ENCODE results near the gene SLFN5. TPM values are rescaled to one million over a fixed set of nuclear protein-coding genes. Genes with fewer than 3 reads are reported as not detected.
A peak's percentile ranks its signal among the peaks of the same experiment; 100 is the strongest.
"Not testable (repeated sequence)": the region's sequence is repeated elsewhere in the genome, so short reads cannot be mapped to it uniquely, and the experiment has no call there.

Gene SLFN5
- total RNA-seq, 2 experiments from 2014 or later, result 28.8 to 29.8 TPM

DNA sequence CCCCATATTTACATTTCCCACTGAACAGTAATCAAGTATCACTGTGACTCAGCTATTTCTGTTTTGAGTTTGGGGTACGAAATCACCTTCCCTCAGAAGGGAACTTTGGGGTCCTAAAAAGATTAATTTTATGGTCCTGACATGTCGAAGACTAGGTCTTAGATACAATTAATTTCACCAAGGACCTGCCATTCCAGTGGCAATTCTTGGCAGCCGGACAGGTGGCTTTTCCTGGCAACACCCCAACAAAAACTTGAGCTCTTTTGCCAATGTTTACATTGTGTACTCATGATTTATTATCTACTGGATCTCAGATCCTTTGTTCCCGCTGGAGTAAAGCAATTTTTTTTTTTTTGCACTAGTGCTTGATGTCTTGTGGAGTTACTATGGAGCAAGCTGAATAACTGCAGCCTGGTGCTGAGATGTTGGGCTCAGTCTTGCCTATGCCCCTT lies 14.4 kb downstream of the SLFN5 start:
- intact Hi-C loops (cut with DNase I, micrococcal nuclease), result no loop called here
- POLR2A ChIA-PET, result no interaction called here

DNA sequence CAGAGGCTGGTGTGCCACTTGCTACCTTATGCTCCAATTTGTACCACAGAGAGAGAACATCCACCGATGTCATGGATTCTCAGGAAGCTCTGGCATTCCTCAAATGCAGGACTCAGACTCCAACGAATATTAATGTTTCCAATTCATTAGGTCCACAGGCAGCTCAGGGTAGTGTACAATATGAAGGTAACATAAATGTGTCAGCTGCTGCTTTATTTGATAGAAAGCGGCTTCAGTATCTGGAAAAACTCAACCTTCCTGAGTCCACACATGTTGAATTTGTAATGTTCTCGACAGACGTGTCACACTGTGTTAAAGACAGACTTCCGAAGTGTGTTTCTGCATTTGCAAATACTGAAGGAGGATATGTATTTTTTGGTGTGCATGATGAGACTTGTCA lies 16.1 kb downstream of the SLFN5 start:
- Mint-ChIP-seq H3K36me3 (ENCODE audit: low read depth) (peaks cover 36% of the 10 kb centered on the region), H3K27me3 (no peaks in the 10 kb centered on the region), H3K27ac (no peak overlapping the region), H3K4me1 (peaks cover 58% of the 10 kb centered on the region), H3K4me3 (no peak overlapping the region), H3K9me3 (ENCODE audit: low read depth) (no peaks in the 10 kb centered on the region)
- intact Hi-C loops (cut with DNase I, micrococcal nuclease), result no loop called here
- ChIA-PET CTCF (interaction anchor here (0.6 kb wide), 1 partner anchor 642 kb away, joined by 3 read pairs; no protein-coding TSS in a partner anchor), POLR2A (no interaction called here)
- ATAC-seq, result no peak
- DNase-seq, result no peak

More for the DNA sequence above, 14.4 kb downstream of the SLFN5 start:
- no peak for ATAC-seq
- peaks cover 25% of the 10 kb centered on the region for H3K36me3 Mint-ChIP-seq (ENCODE audit: low read depth)
- no peak for DNase-seq
- no peaks in the 10 kb centered on the region for H3K9me3 Mint-ChIP-seq (ENCODE audit: low read depth)
- CTCF ChIA-PET, result interaction anchor here (0.5 to 1.4 kb wide), 13 partner anchors 10 to 282 kb away, joined by 3 to 8 read pairs (median 4); partner anchors contain the start of gene SLFN5
- no peaks in the 10 kb centered on the region for H3K27me3 Mint-ChIP-seq
- H3K27ac Mint-ChIP-seq, result peak overlapping the region; percentile 63
- H3K4me1 Mint-ChIP-seq, result peaks cover 68% of the 10 kb centered on the region
- no peak overlapping the region for H3K4me3 Mint-ChIP-seq

DNA sequence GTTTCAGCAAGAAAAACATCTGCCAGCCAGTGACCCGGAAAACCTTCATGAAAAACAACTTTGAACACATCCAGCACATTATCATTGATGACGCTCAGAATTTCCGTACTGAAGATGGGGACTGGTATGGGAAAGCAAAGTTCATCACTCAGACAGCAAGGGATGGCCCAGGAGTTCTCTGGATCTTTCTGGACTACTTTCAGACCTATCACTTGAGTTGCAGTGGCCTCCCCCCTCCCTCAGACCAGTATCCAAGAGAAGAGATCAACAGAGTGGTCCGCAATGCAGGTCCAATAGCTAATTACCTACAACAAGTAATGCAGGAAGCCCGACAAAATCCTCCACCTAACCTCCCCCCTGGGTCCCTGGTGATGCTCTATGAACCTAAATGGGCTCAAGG lies 22.2 kb downstream of the SLFN5 start:
- Mint-ChIP-seq H3K27me3 (no peaks in the 10 kb centered on the region), H3K9me3 (ENCODE audit: low read depth) (no peaks in the 10 kb centered on the region), H3K4me3 (no peak overlapping the region), H3K27ac (peak overlapping the region; percentile 80), H3K36me3 (ENCODE audit: low read depth) (peaks cover 38% of the 10 kb centered on the region), H3K4me1 (peaks cover 57% of the 10 kb centered on the region)
- DNase-seq (no peak), ATAC-seq (no peak)
- POLR2A ChIA-PET, result interaction anchor here (0.7 kb wide), 1 partner anchor 487 kb away, joined by 3 read pairs; no protein-coding TSS in a partner anchor
- CTCF ChIA-PET, result interaction anchor here (0.5 kb wide), 1 partner anchor 16 kb away, joined by 3 read pairs; no protein-coding TSS in a partner anchor
- intact Hi-C loops (cut with DNase I, micrococcal nuclease), result no loop called here

DNA sequence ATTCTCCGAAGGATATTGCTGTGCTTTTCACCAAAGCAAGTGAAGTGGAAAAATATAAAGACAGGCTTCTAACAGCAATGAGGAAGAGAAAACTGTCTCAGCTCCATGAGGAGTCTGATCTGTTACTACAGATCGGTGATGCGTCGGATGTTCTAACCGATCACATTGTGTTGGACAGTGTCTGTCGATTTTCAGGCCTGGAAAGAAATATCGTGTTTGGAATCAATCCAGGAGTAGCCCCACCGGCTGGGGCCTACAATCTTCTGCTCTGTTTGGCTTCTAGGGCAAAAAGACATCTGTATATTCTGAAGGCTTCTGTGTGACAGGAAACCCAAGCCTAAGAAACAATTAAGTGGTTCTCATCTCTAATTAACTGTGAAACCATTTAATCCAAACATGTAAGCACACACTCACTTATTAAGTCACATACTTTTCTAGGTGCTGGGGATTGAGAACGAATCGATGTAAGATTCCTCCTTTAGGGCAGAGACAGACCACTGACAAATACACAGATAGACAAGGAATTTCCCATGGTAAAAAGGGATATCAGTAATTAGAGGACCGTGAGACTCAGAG lies 22.8 kb downstream of the SLFN5 start:
- ChIA-PET POLR2A (interaction anchor here (0.7 kb wide), 2 partner anchors 150 to 487 kb away, joined by 3 to 4 read pairs; no protein-coding TSS in a partner anchor), CTCF (interaction anchor here (0.5 to 1.4 kb wide), 4 partner anchors 17 to 867 kb away, joined by 3 read pairs; no protein-coding TSS in a partner anchor)
- H3K9me3 Mint-ChIP-seq (ENCODE audit: low read depth), result no peaks in the 10 kb centered on the region
- no peaks in the 10 kb centered on the region for H3K27me3 Mint-ChIP-seq
- peaks cover 40% of the 10 kb centered on the region for H3K36me3 Mint-ChIP-seq (ENCODE audit: low read depth)
- H3K4me1 Mint-ChIP-seq, result peaks cover 59% of the 10 kb centered on the region
- DNase-seq (no peak), ATAC-seq (no peak)
- intact Hi-C loops (cut with DNase I, micrococcal nuclease), result no loop called here
- peak overlapping the region; percentile 8 for H3K27ac Mint-ChIP-seq
- H3K4me3 Mint-ChIP-seq, result no peak overlapping the region

DNA sequence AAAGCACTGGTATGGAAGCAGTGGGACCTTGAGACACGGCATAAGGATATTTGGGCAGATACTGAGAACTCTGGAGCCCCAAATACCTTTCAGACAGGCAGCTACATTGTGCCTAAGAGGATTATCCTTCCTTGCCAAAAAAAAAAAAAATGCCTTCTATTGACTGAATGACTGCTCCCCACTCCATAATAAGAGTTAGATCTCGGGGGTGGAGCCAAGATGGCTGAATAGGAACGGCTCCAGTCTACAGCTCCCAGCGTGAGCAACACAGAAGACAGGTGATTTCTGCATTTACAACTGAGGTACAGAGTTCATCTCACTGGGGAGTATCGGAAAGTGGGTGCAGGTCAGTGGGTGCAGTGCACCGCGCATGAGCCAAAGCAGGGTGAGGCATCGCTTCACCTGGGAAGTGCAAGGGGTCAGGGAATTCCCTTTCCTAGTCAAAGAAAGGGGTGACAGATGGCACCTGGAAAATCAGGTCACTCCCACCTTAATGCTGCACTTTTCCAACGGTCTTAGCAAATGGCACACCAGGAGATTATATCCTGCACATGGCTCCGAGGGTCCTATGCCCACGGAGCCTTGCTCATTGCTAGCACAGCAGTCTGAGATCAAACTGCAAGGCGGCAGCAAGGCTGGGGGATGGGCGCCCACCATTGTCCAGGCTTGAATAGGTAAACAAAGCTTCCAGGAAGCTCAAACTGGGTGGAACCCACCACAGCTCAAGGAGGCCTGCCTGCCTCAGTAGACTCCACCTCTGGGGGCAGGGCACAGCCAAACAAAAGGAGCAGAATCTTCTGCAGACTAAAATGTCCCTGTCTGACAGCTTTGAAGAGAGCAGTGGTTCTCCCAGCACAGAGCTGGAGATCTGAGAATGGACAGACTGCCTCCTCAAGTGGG lies 31.5 kb downstream of the SLFN5 start:
- CTCF ChIA-PET, result interaction anchor here (1.0 kb wide), 1 partner anchor 104 kb away, joined by 3 read pairs; no protein-coding TSS in a partner anchor

DNA sequence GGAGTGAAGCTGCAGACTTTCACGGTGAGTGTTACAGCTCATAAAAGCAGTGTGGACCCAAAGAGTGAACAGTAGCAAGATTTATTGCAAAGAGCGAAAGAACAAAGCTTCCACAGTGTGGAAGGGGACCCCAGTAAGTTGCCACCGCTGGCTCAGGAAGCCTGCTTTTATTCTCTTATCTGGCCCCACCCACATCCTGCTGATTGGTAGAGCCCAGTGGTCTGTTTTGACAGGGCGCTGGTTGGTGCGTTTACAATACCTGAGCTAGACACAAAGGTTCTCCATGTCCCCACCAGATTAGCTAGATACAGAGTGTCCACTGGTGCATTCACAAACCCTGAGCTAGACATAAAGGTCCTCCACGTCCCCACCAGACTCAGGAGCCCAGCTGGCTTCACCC lies 35.6 kb downstream of the SLFN5 start:
- H3K9me3 Mint-ChIP-seq (ENCODE audit: low read depth); DNase-seq; ATAC-seq; H3K27me3 Mint-ChIP-seq; intact Hi-C loops (cut with DNase I, micrococcal nuclease); H3K36me3 Mint-ChIP-seq (ENCODE audit: low read depth); H3K4me3 Mint-ChIP-seq; H3K27ac Mint-ChIP-seq; POLR2A ChIA-PET: not testable (repeated sequence)
- CTCF ChIA-PET, result interaction anchor here (1.6 kb wide), 1 partner anchor 34 kb away, joined by 3 read pairs; no protein-coding TSS in a partner anchor
- peaks cover 32% of the 10 kb centered on the region for H3K4me1 Mint-ChIP-seq

More for the DNA sequence above, 31.5 kb downstream of the SLFN5 start:
- ATAC-seq; H3K4me3 Mint-ChIP-seq; H3K9me3 Mint-ChIP-seq (ENCODE audit: low read depth); H3K27me3 Mint-ChIP-seq; H3K27ac Mint-ChIP-seq: not testable (repeated sequence)
- Mint-ChIP-seq H3K36me3 (ENCODE audit: low read depth) (peaks cover 11% of the 10 kb centered on the region), H3K4me1 (peaks cover 44% of the 10 kb centered on the region)
- peak; percentile 20 for DNase-seq
- POLR2A ChIA-PET, result interaction anchor here (0.6 kb wide), 2 partner anchors 27 to 260 kb away, joined by 3 to 10 read pairs; no protein-coding TSS in a partner anchor
- intact Hi-C loops (cut with DNase I, micrococcal nuclease), result loop anchor here in 1 of 2 experiments (5.0 kb wide), 1 partner anchor 132 kb away; the partner anchor contains the start of gene NLE1

DNA sequence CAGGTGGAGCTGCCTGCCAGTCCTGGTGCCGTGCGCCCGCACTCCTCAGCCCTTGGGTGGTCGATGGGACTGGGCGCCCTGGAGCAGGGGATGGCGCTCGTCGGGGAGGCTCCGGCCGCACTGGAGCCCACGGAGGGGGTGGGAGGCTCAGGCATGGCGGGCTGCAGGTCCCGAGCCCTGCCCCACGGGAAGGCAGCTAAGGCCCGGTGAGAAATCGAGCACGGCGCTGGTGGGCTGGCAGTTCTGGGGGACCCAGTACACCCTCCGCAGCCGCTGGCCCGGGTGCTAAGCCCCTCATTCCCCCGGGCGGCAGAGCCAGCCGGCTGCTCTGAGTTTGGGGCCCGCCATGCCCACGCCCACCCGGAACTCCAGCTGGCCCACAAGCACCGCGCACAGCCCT lies 36.0 kb downstream of the SLFN5 start:
- H3K4me1 Mint-ChIP-seq, result peaks cover 28% of the 10 kb centered on the region
- H3K9me3 Mint-ChIP-seq (ENCODE audit: low read depth); H3K27ac Mint-ChIP-seq; intact Hi-C loops (cut with DNase I, micrococcal nuclease); H3K27me3 Mint-ChIP-seq; H3K36me3 Mint-ChIP-seq (ENCODE audit: low read depth); CTCF ChIA-PET; ATAC-seq; H3K4me3 Mint-ChIP-seq; POLR2A ChIA-PET; DNase-seq: not testable (repeated sequence)

DNA sequence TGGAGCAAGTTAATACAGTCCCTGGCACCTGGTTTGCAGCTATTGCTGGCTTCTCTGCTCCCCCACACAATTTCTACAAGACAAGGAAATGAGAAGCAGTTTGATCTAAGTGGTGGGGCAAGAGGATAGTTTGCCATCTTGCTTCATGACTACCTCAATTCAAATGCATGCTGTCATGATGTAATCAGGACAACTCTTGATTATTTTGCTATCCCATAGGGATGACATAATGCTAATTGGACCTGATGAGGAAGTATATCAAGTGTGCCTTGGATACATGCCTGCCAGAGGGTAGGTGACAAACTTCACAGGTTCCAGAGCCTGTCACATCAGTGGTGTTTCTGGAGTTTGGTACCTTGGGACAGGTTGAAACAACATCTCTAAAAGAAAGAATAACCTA lies 40.9 kb downstream of the SLFN5 start:
- Mint-ChIP-seq H3K9me3 (ENCODE audit: low read depth) (peaks cover 3% of the 10 kb centered on the region), H3K36me3 (ENCODE audit: low read depth) (no peaks in the 10 kb centered on the region), H3K27me3 (no peaks in the 10 kb centered on the region), H3K4me1 (peaks cover 24% of the 10 kb centered on the region), H3K4me3 (no peak overlapping the region), H3K27ac (no peak overlapping the region)
- ATAC-seq, result no peak
- no peak for DNase-seq
- intact Hi-C loops (cut with DNase I, micrococcal nuclease), result no loop called here
- ChIA-PET POLR2A (no interaction called here), CTCF (interaction anchor here (0.7 to 4.0 kb wide), 2 partner anchors 28 to 287 kb away, joined by 4 to 29 read pairs; no protein-coding TSS in a partner anchor)

DNA sequence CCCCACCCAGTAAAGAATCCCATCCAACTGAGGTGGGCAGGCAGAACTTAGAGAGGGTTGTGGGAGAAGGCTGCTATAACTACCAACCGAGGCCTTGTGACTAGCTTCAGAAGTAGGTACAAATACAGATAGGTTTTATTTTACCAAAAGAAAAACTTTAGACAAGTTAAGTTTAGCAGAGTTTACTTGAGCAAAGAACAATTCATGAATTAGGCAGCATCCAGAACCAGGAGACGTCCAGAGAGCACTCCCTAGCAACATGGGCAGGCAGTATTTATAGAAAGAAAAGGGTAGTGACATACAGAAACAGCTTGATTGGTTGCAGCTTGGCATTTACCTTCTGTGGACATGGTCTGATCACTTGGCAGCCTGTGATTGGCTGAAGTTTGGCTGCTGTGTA lies 42.1 kb downstream of the SLFN5 start:
- intact Hi-C loops (cut with DNase I, micrococcal nuclease), result no loop called here
- Mint-ChIP-seq H3K27me3 (no peaks in the 10 kb centered on the region), H3K4me3 (no peak overlapping the region), H3K4me1 (peaks cover 31% of the 10 kb centered on the region), H3K36me3 (ENCODE audit: low read depth) (no peaks in the 10 kb centered on the region), H3K9me3 (ENCODE audit: low read depth) (peaks cover 5% of the 10 kb centered on the region), H3K27ac (no peak overlapping the region)
- POLR2A ChIA-PET, result no interaction called here
- ATAC-seq, result no peak
- CTCF ChIA-PET, result interaction anchor here (0.6 to 4.0 kb wide), 6 partner anchors 16 to 527 kb away, joined by 3 to 29 read pairs (median 3); no protein-coding TSS in a partner anchor
- no peak for DNase-seq

DNA sequence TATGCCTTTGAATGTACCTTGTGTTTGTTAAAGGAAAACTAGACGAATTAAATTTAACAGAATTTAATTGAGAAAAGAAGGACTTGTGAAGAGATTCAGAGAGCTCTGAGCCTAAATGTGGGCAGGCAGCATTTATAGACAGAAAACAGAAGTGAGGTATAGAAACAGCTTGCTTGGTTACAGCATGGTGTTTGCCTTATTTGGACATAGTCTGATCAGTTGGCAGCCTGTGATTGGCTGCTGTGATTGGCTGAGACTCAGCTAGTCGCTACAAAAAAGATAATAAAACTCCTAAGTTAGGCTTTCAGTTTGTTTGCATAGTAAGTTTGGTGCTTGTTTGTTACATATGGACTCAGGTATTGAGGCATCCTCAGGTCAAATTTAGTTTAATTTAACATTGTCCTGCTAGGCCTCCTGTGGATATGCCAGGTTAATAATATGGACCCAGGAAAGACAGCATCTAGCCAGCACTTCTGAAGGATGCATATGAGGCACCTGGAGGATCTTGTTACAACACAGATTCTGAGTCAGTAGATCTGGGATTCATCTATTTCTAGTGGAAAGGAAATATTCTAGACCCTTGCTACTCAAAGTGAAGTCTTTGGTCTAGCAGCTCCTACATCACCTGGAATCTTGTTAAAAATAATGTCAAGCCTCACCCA lies 43.4 kb downstream of the SLFN5 start:
- Mint-ChIP-seq H3K36me3 (ENCODE audit: low read depth) (no peaks in the 10 kb centered on the region), H3K27me3 (no peaks in the 10 kb centered on the region), H3K27ac (peak overlapping the region; percentile 27), H3K4me1 (peaks cover 31% of the 10 kb centered on the region), H3K4me3 (no peak overlapping the region), H3K9me3 (ENCODE audit: low read depth) (peaks cover 5% of the 10 kb centered on the region)
- intact Hi-C loops (cut with DNase I, micrococcal nuclease), result no loop called here
- peak; percentile 42 for DNase-seq
- ChIA-PET POLR2A (interaction anchor here (0.7 to 0.8 kb wide), 2 partner anchors 39 to 88 kb away, joined by 3 to 6 read pairs; partner anchors contain the start of gene SLFN11), CTCF (interaction anchor here (0.8 to 4.0 kb wide), 3 partner anchors 17 to 113 kb away, joined by 3 to 29 read pairs (median 5); no protein-coding TSS in a partner anchor)
- peak; percentile 97 for ATAC-seq
